CD4-positive, alpha-beta T cell (primary cell): ENCODE data around the gene LRRC47. TPM values are rescaled to one million over a fixed set of nuclear protein-coding genes. Genes with fewer than 3 reads are reported as not detected.

Experiments used
- ATAC-seq: fragments of 200-7000 bp; cut with Tn5 transposase; one replicate; pipeline ENCODE4 v1.10.0; 2022; ENCODE audit warnings: mild to moderate bottlenecking; ENCODE audit not compliant: poor library complexity
- CTCF ChIA-PET: fragments of 350-600 bp; sonication (Branson Sonifier 250); formaldehyde crosslinking; loops from one replicate; lab custom pipeline; 2021; ENCODE audit warnings: antibody characterized with exemption, inconsistent platforms; lab: Charles Lee
- POLR2A ChIA-PET: fragments of 350-600 bp; sonication (Branson Sonifier 250); formaldehyde crosslinking; loops from one replicate; lab custom pipeline; 2021; ENCODE audit warnings: antibody characterized with exemption, inconsistent platforms; lab: Charles Lee
- DNase-seq, 14 experiments: peaks; one replicate each; pipeline ENCODE4 v3.0.0-alpha.2; 2013 to 2020; ENCODE audit warnings: mixed read lengths in 2 of 14
- H3K27ac ChIP-seq, 2 donors: one replicate each; pipeline versions ENCODE4 v1.5.1 to v1.7.0; 2013; ENCODE audit warnings: low read length in 2 of 2, low read depth in 1 of 2, mild to moderate bottlenecking in 1 of 2
- H3K27me3 ChIP-seq, 2 experiments: 1 replicate in 1 of 2; 2 replicates in 1 of 2; pipeline versions ENCODE4 v1.6.1 to v1.7.0; 2013; ENCODE audit warnings: low read length in 2 of 2, control low read depth in 1 of 2, mild to moderate bottlenecking in 1 of 2, moderate library complexity in 1 of 2; ENCODE audit not compliant: insufficient read depth in 2 of 2, control insufficient read depth in 1 of 2
- H3K36me3 ChIP-seq: one replicate; pipeline ENCODE4 v1.6.1; 2013; ENCODE audit warnings: low read length, control low read depth; ENCODE audit not compliant: insufficient read depth
- H3K4me1 ChIP-seq: one replicate; pipeline ENCODE4 v1.6.1; 2013; ENCODE audit warnings: low read length, control low read depth; ENCODE audit not compliant: insufficient read depth
- H3K4me3 ChIP-seq: one replicate; pipeline ENCODE4 v1.5.1; 2013; ENCODE audit warnings: mild to moderate bottlenecking, low read length, moderate library complexity
- H3K9me3 ChIP-seq, 2 experiments: 1 replicate in 1 of 2; 2 replicates in 1 of 2; pipeline versions ENCODE4 v1.6.1 to v1.7.0; 2013; ENCODE audit warnings: low read length in 2 of 2, mild to moderate bottlenecking in 2 of 2, control low read depth in 1 of 2, moderate library complexity in 1 of 2; ENCODE audit not compliant: control insufficient read depth in 1 of 2, insufficient read depth in 1 of 2
- H3K27ac Mint-ChIP-seq: one replicate; pipeline ENCODE4 v1.8.0; 2020; ENCODE audit warnings: mixed read lengths
- H3K27me3 Mint-ChIP-seq: one replicate; pipeline ENCODE4 v1.8.0; 2021; ENCODE audit warnings: mixed read lengths
- H3K36me3 Mint-ChIP-seq: one replicate; pipeline ENCODE4 v1.8.0; 2021; ENCODE audit warnings: low read depth, mixed read lengths
- H3K4me1 Mint-ChIP-seq: one replicate; pipeline ENCODE4 v1.8.0; 2021; ENCODE audit warnings: low read depth, mixed read lengths
- H3K4me3 Mint-ChIP-seq: one replicate; pipeline ENCODE4 v1.8.0; 2020; ENCODE audit warnings: mild to moderate bottlenecking, mixed read lengths
- H3K9me3 Mint-ChIP-seq: one replicate; pipeline ENCODE4 v1.8.0; 2020; ENCODE audit warnings: mixed read lengths
- CTCF ChIP-seq: fragments of 200-600 bp; IDR thresholded peaks from one replicate; pipeline ENCODE4 v1.8.0; 2022; ENCODE audit warnings: antibody characterized with exemption, mild to moderate bottlenecking
- intact Hi-C, 2 experiments: fragments of 100-400 bp; cut with DNase I in 1 of 2; cut with micrococcal nuclease in 1 of 2; formaldehyde crosslinking; loops; one replicate each; pipeline versions ENCODE4 v1.15.1 to v1.9.0; 2023 to 2025; cut with DNase I, micrococcal nuclease
- total RNA-seq, 174 experiments: library from RNA in 2 of 174; stranded (reverse) in 2 of 174; gene quantifications; one replicate each; pipeline ENCODE4 v1.2.3 and lab custom pipeline; 2021 to 2026

The LRRC47 gene
- total RNA-seq, 2 experiments from 2014 or later: 30.1 to 32.0 TPM

- Mint-ChIP-seq H3K27ac (no peak overlapping the region), H3K4me3 (no peak overlapping the region), H3K27me3 (no peaks in the 10 kb centered on the region), H3K4me1 (no peaks in the 10 kb centered on the region), H3K9me3 (no peaks in the 10 kb centered on the region), H3K36me3 (peaks cover 85% of the 10 kb centered on the region)
- no peak for ATAC-seq
- Histone ChIP-seq H3K9me3 (no peaks in the 10 kb centered on the region), H3K4me3 (no peak overlapping the region), H3K4me1 (no peaks in the 10 kb centered on the region), H3K36me3 (peaks cover 80% of the 10 kb centered on the region), H3K27me3 (no peaks in the 10 kb centered on the region), H3K27ac (no peak overlapping the region)
- ChIA-PET CTCF (no interaction called here), POLR2A (no interaction called here)
- intact Hi-C loops: no loop called here
- no peak for TF ChIP-seq CTCF
- no peak for DNase-seq
Measured at GRCh38 chr1:3828391-3828790, 32.1 kb upstream of the LRRC47 start.

GRCh38 chr1:3827813-3828307 is 31.6 kb upstream of the LRRC47 start:
- ChIA-PET CTCF (no interaction called here), POLR2A (no interaction called here)
- no peak for TF ChIP-seq CTCF
- intact Hi-C loops: no loop called here
- H3K9me3 ChIP-seq: no peaks in the 10 kb centered on the region
- no peak overlapping the region for H3K27ac ChIP-seq
- no peaks in the 10 kb centered on the region for H3K9me3 Mint-ChIP-seq
- H3K4me1 Mint-ChIP-seq: no peaks in the 10 kb centered on the region
- no peaks in the 10 kb centered on the region for H3K4me1 ChIP-seq
- peaks cover 85% of the 10 kb centered on the region for H3K36me3 Mint-ChIP-seq
- H3K4me3 ChIP-seq: no peak overlapping the region
- no peak for ATAC-seq
- peaks cover 81% of the 10 kb centered on the region for H3K36me3 ChIP-seq
- no peak overlapping the region for H3K27ac Mint-ChIP-seq
- no peak for DNase-seq
- H3K4me3 Mint-ChIP-seq: no peak overlapping the region
- H3K27me3 Mint-ChIP-seq: no peaks in the 10 kb centered on the region
- H3K27me3 ChIP-seq: no peaks in the 10 kb centered on the region

- H3K27me3 Mint-ChIP-seq: no peaks in the 10 kb centered on the region
- TF ChIP-seq CTCF: no peak
- Histone ChIP-seq H3K9me3 (no peaks in the 10 kb centered on the region), H3K4me3 (no peak overlapping the region), H3K36me3 (peaks cover 78% of the 10 kb centered on the region), H3K4me1 (no peaks in the 10 kb centered on the region), H3K27ac (no peak overlapping the region), H3K27me3 (no peaks in the 10 kb centered on the region)
- ATAC-seq: no peak
- no peak overlapping the region for H3K4me3 Mint-ChIP-seq
- ChIA-PET CTCF (no interaction called here), POLR2A (no interaction called here)
- H3K27ac Mint-ChIP-seq: no peak overlapping the region
- H3K9me3 Mint-ChIP-seq: no peaks in the 10 kb centered on the region
- intact Hi-C loops: no loop called here
- H3K4me1 Mint-ChIP-seq: no peaks in the 10 kb centered on the region
- H3K36me3 Mint-ChIP-seq: peaks cover 86% of the 10 kb centered on the region
- no peak for DNase-seq
Measured at GRCh38 chr1:3825356-3825755, 29.1 kb upstream of the LRRC47 start.
